ENCODE measurements around the gene PLEK. TPM values are rescaled to one million over a fixed set of nuclear protein-coding genes. Genes with fewer than 3 reads are reported as not detected.

The PLEK gene
- total and polyA plus RNA-seq, 10 of the 15 experiments (the other 5 are each of a cell fraction or from before 2014, with no cell fraction given) = 229 to 804 (median 362) TPM

DNA sequence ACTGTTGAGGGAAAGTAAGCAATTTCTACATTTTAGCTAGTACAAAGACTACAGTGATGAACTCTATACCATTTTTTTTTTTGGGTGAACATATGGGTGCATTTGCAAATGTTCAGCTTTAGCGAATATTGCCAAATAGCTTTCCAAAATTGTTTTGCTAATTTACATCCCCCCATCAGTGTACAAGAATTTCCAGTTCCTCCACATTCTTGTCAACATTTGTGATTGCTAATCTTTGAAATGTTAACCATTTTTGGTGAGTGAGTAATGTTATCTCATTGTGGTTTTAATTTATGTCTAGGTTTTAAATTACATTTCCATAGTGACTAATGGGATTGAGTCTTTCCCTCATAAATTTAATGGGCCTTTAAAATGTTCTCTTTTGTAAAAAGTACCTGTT lies 28.9 kb upstream of the PLEK start:
- in situ Hi-C loops (cut with MboI) = no loop called here
- SMC1A ChIA-PET (ENCODE audit: uncharacterized antibody, unreplicated experiment) = no interaction called here

More for the DNA sequence above, 28.9 kb upstream of the PLEK start:
- ATAC-seq (no peak), FAIRE-seq (no peak), DNase-seq (ENCODE audit: low read depth, low spot score) (no peak)
- Histone ChIP-seq H3K9me3 (replicated peaks; ENCODE audit: control insufficient read depth, insufficient read depth, low read length) (no peaks in the 10 kb centered on the region), H3K27ac (ENCODE audit: control insufficient read depth, insufficient read depth) (no peak overlapping the region), H3K27me3 (replicated peaks in 1 of 2; ENCODE audit: control insufficient read depth in 2 of 2, insufficient read depth in 2 of 2, low read length in 1 of 2) (no peaks in the 10 kb centered on the region; a peak in 1 of 4 replicates), H3K4me2 (ENCODE audit: control insufficient read depth, insufficient read depth) (no peak overlapping the region), H3K36me3 (ENCODE audit: control insufficient read depth in 2 of 2, insufficient read depth in 2 of 2, low read length in 1 of 2) (no peaks in the 10 kb centered on the region), H3K4me3 (no peak overlapping the region), H2AFZ (ENCODE audit: control insufficient read depth, low read depth, low read length) (no peak overlapping the region), H3K79me2 (ENCODE audit: control insufficient read depth, insufficient read depth, low read length) (no peaks in the 10 kb centered on the region), H3K4me1 (ENCODE audit: control insufficient read depth, insufficient read depth, low read length) (no peaks in the 10 kb centered on the region), H3K9ac (ENCODE audit: control insufficient read depth, insufficient read depth, low read length) (no peak overlapping the region), H4K20me1 (ENCODE audit: control insufficient read depth, insufficient read depth) (no peaks in the 10 kb centered on the region)
- CTCF ChIA-PET = interaction anchor here (0.6 kb wide), 2 partner anchors 19 to 60 kb away, joined by 3 read pairs; no protein-coding TSS in a partner anchor
- RAD21 ChIA-PET (ENCODE audit: unreplicated experiment) = interaction anchor here (0.6 to 0.7 kb wide), 2 partner anchors 43 to 82 kb away, joined by 3 read pairs; no protein-coding TSS in a partner anchor
- no TSS peak for BruUV-seq (replicated peaks)
- POLR2A ChIA-PET = no interaction called here
- TF ChIP-seq, protein P1, sequence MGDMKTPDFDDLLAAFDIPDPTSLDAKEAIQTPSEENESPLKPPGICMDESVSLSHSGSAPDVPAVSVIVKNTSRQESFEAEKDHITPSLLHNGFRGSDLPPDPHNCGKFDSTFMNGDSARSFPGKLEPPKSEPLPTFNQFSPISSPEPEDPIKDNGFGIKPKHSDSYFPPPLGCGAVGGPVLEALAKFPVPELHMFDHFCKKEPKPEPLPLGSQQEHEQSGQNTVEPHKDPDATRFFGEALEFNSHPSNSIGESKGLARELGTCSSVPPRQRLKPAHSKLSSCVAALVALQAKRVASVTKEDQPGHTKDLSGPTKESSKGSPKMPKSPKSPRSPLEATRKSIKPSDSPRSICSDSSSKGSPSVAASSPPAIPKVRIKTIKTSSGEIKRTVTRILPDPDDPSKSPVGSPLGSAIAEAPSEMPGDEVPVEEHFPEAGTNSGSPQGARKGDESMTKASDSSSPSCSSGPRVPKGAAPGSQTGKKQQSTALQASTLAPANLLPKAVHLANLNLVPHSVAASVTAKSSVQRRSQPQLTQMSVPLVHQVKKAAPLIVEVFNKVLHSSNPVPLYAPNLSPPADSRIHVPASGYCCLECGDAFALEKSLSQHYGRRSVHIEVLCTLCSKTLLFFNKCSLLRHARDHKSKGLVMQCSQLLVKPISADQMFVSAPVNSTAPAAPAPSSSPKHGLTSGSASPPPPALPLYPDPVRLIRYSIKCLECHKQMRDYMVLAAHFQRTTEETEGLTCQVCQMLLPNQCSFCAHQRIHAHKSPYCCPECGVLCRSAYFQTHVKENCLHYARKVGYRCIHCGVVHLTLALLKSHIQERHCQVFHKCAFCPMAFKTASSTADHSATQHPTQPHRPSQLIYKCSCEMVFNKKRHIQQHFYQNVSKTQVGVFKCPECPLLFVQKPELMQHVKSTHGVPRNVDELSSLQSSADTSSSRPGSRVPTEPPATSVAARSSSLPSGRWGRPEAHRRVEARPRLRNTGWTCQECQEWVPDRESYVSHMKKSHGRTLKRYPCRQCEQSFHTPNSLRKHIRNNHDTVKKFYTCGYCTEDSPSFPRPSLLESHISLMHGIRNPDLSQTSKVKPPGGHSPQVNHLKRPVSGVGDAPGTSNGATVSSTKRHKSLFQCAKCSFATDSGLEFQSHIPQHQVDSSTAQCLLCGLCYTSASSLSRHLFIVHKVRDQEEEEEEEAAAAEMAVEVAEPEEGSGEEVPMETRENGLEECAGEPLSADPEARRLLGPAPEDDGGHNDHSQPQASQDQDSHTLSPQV (IDR thresholded peaks at IDR 0.05) = no peak
- TF ChIP-seq SREBF1 (IDR thresholded peaks at IDR 0.05; ENCODE audit: low read length) (no peak), NR2C2 (IDR thresholded peaks at IDR 0.05; ENCODE audit: borderline replicate concordance, control insufficient read depth, insufficient read length, low read depth) (no peak), MEF2A (IDR thresholded peaks at IDR 0.05; ENCODE audit: insufficient read depth, low read depth, low read length) (no peak), KDM1A (IDR thresholded peaks at IDR 0.05; ENCODE audit: borderline replicate concordance) (no peak), ZSCAN29 (IDR thresholded peaks at IDR 0.05) (no peak)
- WGBS (ENCODE audit: insufficient coverage, insufficient replicate concordance, low lambda C conversion rate, missing lambda C conversion rate) = 100% methylated on average over 1 of the region's 1 CpG
- intact Hi-C loops (cut with micrococcal nuclease; ENCODE audit: unreplicated experiment) = no loop called here

All from GM12878 (cell line).